HG03025 (cell line): Measurements from ENCODE around the gene NRG2.
A peak's percentile ranks its signal among the peaks of the same experiment; 100 is the strongest.

Experiments used
- ATAC-seq: cut with Tn5 transposase; IDR thresholded peaks from one replicate; pipeline ENCODE4 v1.9.1; 2021; ENCODE audit warnings: mild to moderate bottlenecking, moderate library complexity; ENCODE audit not compliant: unreplicated experiment, low FRiP score

The NRG2 gene

GRCh38 chr5:140013536-140013935 lies 29.6 kb downstream of the NRG2 start:
- no peak for ATAC-seq

- ATAC-seq = no peak
Observed at GRCh38 chr5:140012443-140012842, 30.7 kb downstream of the NRG2 start.

GRCh38 chr5:140011297-140011802 lies 31.7 kb downstream of the NRG2 start:
- ATAC-seq = peak; percentile 80

- no peak for ATAC-seq
Observed at GRCh38 chr5:140010798-140011197, 32.3 kb downstream of the NRG2 start.

GRCh38 chr5:140007311-140007710 lies 35.8 kb downstream of the NRG2 start:
- no peak for ATAC-seq

- ATAC-seq = peak; percentile 92
Observed at GRCh38 chr5:140005145-140005591, 37.9 kb downstream of the NRG2 start.

- no peak for ATAC-seq
Observed at GRCh38 chr5:140004174-140004573, 38.9 kb downstream of the NRG2 start.

GRCh38 chr5:140003519-140003918 lies 39.6 kb downstream of the NRG2 start:
- ATAC-seq = no peak

- ATAC-seq = no peak
Observed at GRCh38 chr5:140000332-140000731, 42.8 kb downstream of the NRG2 start.

GRCh38 chr5:139998837-139999236 lies 44.3 kb downstream of the NRG2 start:
- ATAC-seq = no peak

GRCh38 chr5:139997276-139997675 lies 45.8 kb downstream of the NRG2 start:
- ATAC-seq = no peak

- no peak for ATAC-seq
Observed at GRCh38 chr5:139995929-139996328, 47.2 kb downstream of the NRG2 start.

GRCh38 chr5:139994234-139994633 lies 48.9 kb downstream of the NRG2 start:
- ATAC-seq = no peak

GRCh38 chr5:139985733-139986132 lies 57.4 kb downstream of the NRG2 start:
- ATAC-seq = no peak

GRCh38 chr5:139985290-139985689 lies 57.8 kb downstream of the NRG2 start:
- no peak for ATAC-seq

GRCh38 chr5:139984816-139985215 lies 58.3 kb downstream of the NRG2 start:
- no peak for ATAC-seq

- ATAC-seq = no peak
Observed at GRCh38 chr5:139982975-139983240, 60.2 kb downstream of the NRG2 start.

GRCh38 chr5:139982157-139982974 lies 60.7 kb downstream of the NRG2 start:
- no peak for ATAC-seq

GRCh38 chr5:139980765-139981164 lies 62.3 kb downstream of the NRG2 start:
- no peak for ATAC-seq

- no peak for ATAC-seq
Observed at GRCh38 chr5:139979943-139980342, 63.2 kb downstream of the NRG2 start.

GRCh38 chr5:139979518-139979917 lies 63.6 kb downstream of the NRG2 start:
- no peak for ATAC-seq

GRCh38 chr5:139976703-139977102 lies 66.4 kb downstream of the NRG2 start:
- no peak for ATAC-seq
